Kidney epithelial cell (primary cell): ENCODE results near the gene TBC1D3B. TPM values are rescaled to one million over a fixed set of nuclear protein-coding genes. Genes with fewer than 3 reads are reported as not detected.
"Not testable (repeated sequence)": the region's sequence is repeated elsewhere in the genome, so short reads cannot be mapped to it uniquely, and the experiment has no call there.

ENCODE experiments used
- DNase-seq: peaks from one replicate; pipeline ENCODE4 v3.0.0-alpha.2; 2010; ENCODE audit warnings: low read depth
- H3K27me3 ChIP-seq: 2 replicates; pipeline ENCODE4 v1.6.0; 2011; ENCODE audit warnings: low read length; ENCODE audit not compliant: control insufficient read depth, insufficient read depth
- H3K36me3 ChIP-seq: 2 replicates; pipeline ENCODE4 v1.5.1; 2011; ENCODE audit warnings: low read length; ENCODE audit not compliant: control insufficient read depth, insufficient read depth
- H3K4me3 ChIP-seq: 2 replicates; pipeline ENCODE4 v1.5.1; 2011; ENCODE audit warnings: low read depth, mild to moderate bottlenecking, control low read depth, low read length
- CTCF ChIP-seq: IDR thresholded peaks from 2 replicates; pipeline ENCODE4 v1.5.1; 2011; ENCODE audit warnings: mild to moderate bottlenecking, moderate library complexity, low read length, control low read depth, inconsistent platforms; ENCODE audit not compliant: insufficient read depth, poor library complexity, severe bottlenecking
- total RNA-seq: library from RNA; depleted of rRNA; stranded (reverse); fragments of >200 nt; gene quantifications from 2 replicates; pipeline ENCODE4 v1.2.3, GENCODE V29; 2015

Gene TBC1D3B
- total RNA-seq, 1 donor from 2014 or later: not detected

- Histone ChIP-seq H3K36me3 (no peaks in the 10 kb centered on the region), H3K4me3 (no peak overlapping the region), H3K27me3 (peaks cover 11% of the 10 kb centered on the region)
- no peak for DNase-seq
- no peak for TF ChIP-seq CTCF
These were observed 20.9 kb upstream of the TBC1D3B start for GRCh38 chr17:36197387-36197703.

- no peak for DNase-seq
- no peak overlapping the region for H3K4me3 ChIP-seq
- TF ChIP-seq CTCF: no peak
- H3K36me3 ChIP-seq: no peaks in the 10 kb centered on the region
- peaks cover 11% of the 10 kb centered on the region for H3K27me3 ChIP-seq
These were observed 19.7 kb upstream of the TBC1D3B start for GRCh38 chr17:36196131-36196486.

- H3K36me3 ChIP-seq: no peaks in the 10 kb centered on the region
- no peak for DNase-seq
These were observed 19.1 kb upstream of the TBC1D3B start for GRCh38 chr17:36195434-36196130.

GRCh38 chr17:36194832-36195433 is 18.5 kb upstream of the TBC1D3B start:
- H3K27me3 ChIP-seq: peaks cover 11% of the 10 kb centered on the region
- DNase-seq, H3K36me3 ChIP-seq, H3K4me3 ChIP-seq: not testable (repeated sequence)

More at GRCh38 chr17:36195434-36196130, 19.1 kb upstream of the TBC1D3B start:
- no peak for TF ChIP-seq CTCF
- Histone ChIP-seq H3K4me3 (no peak overlapping the region), H3K27me3 (peaks cover 11% of the 10 kb centered on the region)

- H3K4me3 ChIP-seq, DNase-seq, H3K36me3 ChIP-seq: not testable (repeated sequence)
- H3K27me3 ChIP-seq: peaks cover 11% of the 10 kb centered on the region
These were observed 17.9 kb upstream of the TBC1D3B start for GRCh38 chr17:36194147-36194831.

- DNase-seq: no peak
- Histone ChIP-seq H3K4me3 (no peak overlapping the region), H3K27me3 (peaks cover 7% of the 10 kb centered on the region), H3K36me3 (no peaks in the 10 kb centered on the region)
- no peak for TF ChIP-seq CTCF
These were observed 16.9 kb upstream of the TBC1D3B start for GRCh38 chr17:36193216-36193775.

- not testable (repeated sequence) for DNase-seq, H3K27me3 ChIP-seq, H3K4me3 ChIP-seq, H3K36me3 ChIP-seq
These were observed 14.3 kb upstream of the TBC1D3B start for GRCh38 chr17:36190549-36191330.

GRCh38 chr17:36189993-36190392 is 13.6 kb upstream of the TBC1D3B start:
- not testable (repeated sequence) for DNase-seq, H3K27me3 ChIP-seq, H3K4me3 ChIP-seq, H3K36me3 ChIP-seq
